ENCODE measurements around the gene GJA10.
"Not testable (repeated sequence)": the region's sequence is repeated elsewhere in the genome, so short reads cannot be mapped to it uniquely, and the experiment has no call there.

Gene GJA10

GRCh38 chr6:89894169-89894568 lies at the start of gene GJA10:
GJA10 (plus strand) TSS chr6:89894469; CDS start chr6:89894469, 0 bp downstream.
- no peak within 1 kb of the TSS for H3K4me3 ChIP-seq (ENCODE audit: low read depth, low read length)

- H3K4me3 ChIP-seq (ENCODE audit: low read depth, low read length) = not testable (repeated sequence)
These were observed 46.8 kb upstream of the GJA10 start for GRCh38 chr6:89847513-89847912.

GRCh38 chr6:89853068-89853467 lies 41.2 kb upstream of the GJA10 start:
- H3K4me3 ChIP-seq (ENCODE audit: low read depth, low read length) = no peak overlapping the region

- H3K4me3 ChIP-seq (ENCODE audit: low read depth, low read length) = no peak overlapping the region
These were observed 36.2 kb upstream of the GJA10 start for GRCh38 chr6:89858041-89858440.

GRCh38 chr6:89859744-89860143 lies 34.5 kb upstream of the GJA10 start:
- H3K4me3 ChIP-seq (ENCODE audit: low read depth, low read length) = no peak overlapping the region

- no peak overlapping the region for H3K4me3 ChIP-seq (ENCODE audit: low read depth, low read length)
These were observed 32.0 kb upstream of the GJA10 start for GRCh38 chr6:89862273-89862672.

GRCh38 chr6:89862698-89863097 lies 31.6 kb upstream of the GJA10 start:
- H3K4me3 ChIP-seq (ENCODE audit: low read depth, low read length) = no peak overlapping the region

GRCh38 chr6:89866024-89866678 lies 28.1 kb upstream of the GJA10 start:
- no peak overlapping the region for H3K4me3 ChIP-seq (ENCODE audit: low read depth, low read length)

- no peak overlapping the region for H3K4me3 ChIP-seq (ENCODE audit: low read depth, low read length)
These were observed 20.5 kb upstream of the GJA10 start for GRCh38 chr6:89873721-89874120.

GRCh38 chr6:89874438-89874837 lies 19.8 kb upstream of the GJA10 start:
- H3K4me3 ChIP-seq (ENCODE audit: low read depth, low read length) = no peak overlapping the region

GRCh38 chr6:89886378-89887120 lies 7.7 kb upstream of the GJA10 start:
- no peak overlapping the region for H3K4me3 ChIP-seq (ENCODE audit: low read depth, low read length)

GRCh38 chr6:89887452-89888137 lies 6.7 kb upstream of the GJA10 start:
- no peak overlapping the region for H3K4me3 ChIP-seq (ENCODE audit: low read depth, low read length)

- no peak overlapping the region for H3K4me3 ChIP-seq (ENCODE audit: low read depth, low read length)
These were observed 6.1 kb upstream of the GJA10 start for GRCh38 chr6:89888138-89888514.

GRCh38 chr6:89888871-89889270 lies 5.4 kb upstream of the GJA10 start:
- H3K4me3 ChIP-seq (ENCODE audit: low read depth, low read length) = no peak overlapping the region

GRCh38 chr6:89890845-89891528 lies 3.3 kb upstream of the GJA10 start:
- not testable (repeated sequence) for H3K4me3 ChIP-seq (ENCODE audit: low read depth, low read length)

- not testable (repeated sequence) for H3K4me3 ChIP-seq (ENCODE audit: low read depth, low read length)
These were observed 1.7 kb upstream of the GJA10 start for GRCh38 chr6:89892577-89892976.

- no peak overlapping the region for H3K4me3 ChIP-seq (ENCODE audit: low read depth, low read length)
These were observed 1.1 kb downstream of the GJA10 start for GRCh38 chr6:89895276-89895874.

- H3K4me3 ChIP-seq (ENCODE audit: low read depth, low read length) = not testable (repeated sequence)
These were observed 16.0 kb downstream of the GJA10 start for GRCh38 chr6:89910001-89910901.

GRCh38 chr6:89910902-89911240 lies 16.6 kb downstream of the GJA10 start:
- H3K4me3 ChIP-seq (ENCODE audit: low read depth, low read length) = no peak overlapping the region

Measured in iPS-11a (cell line).